GM21381 (cell line): Measurements from ENCODE around the gene IRX1.

Source experiments
- ATAC-seq: cut with Tn5 transposase; IDR thresholded peaks from one replicate; pipeline ENCODE4 v1.9.1; 2021; ENCODE audit warnings: mild to moderate bottlenecking, moderate library complexity; ENCODE audit not compliant: unreplicated experiment

Gene IRX1

GRCh38 chr5:3650320-3650719, 54.7 kb downstream of the IRX1 start:
- no peak for ATAC-seq

- no peak for ATAC-seq
Observed at GRCh38 chr5:3650868-3651267, 55.2 kb downstream of the IRX1 start.
